IPS DF 6.9 (cell line): Measurements from ENCODE around the gene DHX57.
A peak's percentile ranks its signal among the peaks of the same experiment; 100 is the strongest.
"Not testable (repeated sequence)": the region's sequence is repeated elsewhere in the genome, so short reads cannot be mapped to it uniquely, and the experiment has no call there.

ENCODE experiments used
- DNase-seq: peaks from one replicate; pipeline ENCODE4 v3.0.0-alpha.2; 2013; ENCODE audit warnings: low read depth, low spot score
- H3K27ac ChIP-seq: one replicate; pipeline ENCODE4 v1.5.1; 2013; ENCODE audit warnings: low read length, control low read depth
- H3K27me3 ChIP-seq: 2 replicates; pipeline ENCODE4 v1.6.1; 2013; ENCODE audit warnings: mild to moderate bottlenecking, low read length; ENCODE audit not compliant: control insufficient read depth, insufficient read depth
- H3K36me3 ChIP-seq: 2 replicates; pipeline ENCODE4 v1.6.1; 2013; ENCODE audit warnings: low read length; ENCODE audit not compliant: control insufficient read depth, insufficient read depth
- H3K4me1 ChIP-seq: 2 replicates; pipeline ENCODE4 v1.6.1; 2013; ENCODE audit warnings: low read length; ENCODE audit not compliant: control insufficient read depth, insufficient read depth
- H3K4me3 ChIP-seq: 2 replicates; pipeline ENCODE4 v1.5.1; 2013; ENCODE audit warnings: mild to moderate bottlenecking, low read length
- H3K9me3 ChIP-seq: 2 replicates; pipeline ENCODE4 v1.6.1; 2013; ENCODE audit warnings: low read length, inconsistent platforms; ENCODE audit not compliant: control insufficient read depth, insufficient read depth
- WGBS: extraction: QIAGEN DNeasy Blood & Tissue Kit; methylation state at CpG from one replicate; pipeline ENCODE4 v1.1.7; 2013; ENCODE audit warnings: mixed read lengths, missing lambda C conversion rate; ENCODE audit not compliant: insufficient read length, insufficient coverage; 5-methylcytosine and 5-hydroxymethylcytosine counted together

The DHX57 gene

DNA sequence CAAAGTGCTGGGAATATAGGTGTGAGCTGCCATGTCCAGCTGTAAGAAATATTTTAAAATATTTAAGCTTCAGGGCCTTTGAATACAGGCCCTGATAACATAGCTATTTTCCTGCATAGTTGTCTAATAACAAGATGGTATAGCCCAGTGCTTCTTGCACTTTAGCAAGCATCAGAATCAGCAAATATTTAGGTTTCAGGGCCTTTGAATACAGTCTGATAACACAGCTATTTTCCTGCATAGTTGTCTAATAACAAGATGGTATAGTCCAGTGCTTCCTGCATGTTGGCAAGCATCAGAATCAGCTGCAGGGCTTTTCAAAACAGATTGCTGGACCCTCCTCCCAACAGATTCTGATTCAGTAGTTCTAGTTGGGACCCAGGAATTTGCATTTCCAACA, 92.1 kb downstream of the DHX57 start:
- Histone ChIP-seq H3K4me3 (no peak overlapping the region), H3K27ac (no peak overlapping the region), H3K27me3 (no peaks in the 10 kb centered on the region), H3K9me3 (no peaks in the 10 kb centered on the region), H3K36me3 (no peaks in the 10 kb centered on the region), H3K4me1 (no peaks in the 10 kb centered on the region)
- DNase-seq, result no peak

GRCh38 chr2:38778687-38779082, 97.0 kb downstream of the DHX57 start:
- H3K36me3 ChIP-seq, result no peaks in the 10 kb centered on the region
- no peaks in the 10 kb centered on the region for H3K4me1 ChIP-seq
- no CpG with 5 or more reads among the region's 8 CpGs for WGBS
- H3K9me3 ChIP-seq, result no peaks in the 10 kb centered on the region
- H3K27ac ChIP-seq, result no peak overlapping the region
- DNase-seq, result no peak
- no peaks in the 10 kb centered on the region for H3K27me3 ChIP-seq
- peak overlapping the region; percentile 92 for H3K4me3 ChIP-seq

DNA sequence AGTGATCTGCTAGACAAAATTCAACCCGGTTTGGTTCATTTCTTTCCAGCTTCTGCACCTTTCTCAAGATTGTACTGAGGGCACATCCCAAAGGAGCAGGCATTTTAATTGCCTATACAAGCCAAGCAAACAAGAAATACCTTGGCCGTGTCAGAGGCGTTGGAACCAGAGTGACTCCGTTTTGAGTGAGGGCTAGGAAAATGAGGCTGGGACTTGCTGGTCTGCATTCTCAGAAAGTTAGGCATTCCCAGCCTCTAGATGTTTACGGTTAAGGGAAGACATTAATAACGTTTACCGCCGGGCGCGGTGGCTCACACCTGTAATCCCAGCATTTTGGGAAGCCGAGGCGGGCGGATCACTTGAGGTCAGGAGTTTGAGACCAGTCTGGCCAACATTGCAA, 99.2 kb downstream of the DHX57 start:
- no peaks in the 10 kb centered on the region for H3K4me1 ChIP-seq

DNA sequence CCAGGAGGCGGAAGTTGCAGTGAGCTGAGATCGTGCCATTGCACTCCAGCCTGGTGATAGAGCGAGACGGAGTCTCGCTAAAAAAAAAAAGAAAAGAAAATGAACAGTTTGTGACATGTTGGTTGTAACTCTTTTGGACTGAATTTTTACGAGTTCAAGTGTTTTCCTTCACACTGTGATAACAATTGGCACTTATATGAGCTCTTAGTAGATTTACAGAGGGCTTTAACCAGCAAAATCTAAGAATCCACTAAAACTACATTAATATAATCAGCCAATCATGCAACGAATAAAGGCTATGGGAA, 99.9 kb downstream of the DHX57 start:
- Histone ChIP-seq H3K36me3 (no peaks in the 10 kb centered on the region), H3K9me3 (no peaks in the 10 kb centered on the region), H3K4me1 (no peaks in the 10 kb centered on the region), H3K27ac (no peak overlapping the region), H3K27me3 (no peaks in the 10 kb centered on the region), H3K4me3 (no peak overlapping the region)
- no peak for DNase-seq
- no CpG with 5 or more reads among the region's 7 CpGs for WGBS

More for the DNA sequence above, 99.2 kb downstream of the DHX57 start:
- Histone ChIP-seq H3K36me3 (no peaks in the 10 kb centered on the region), H3K9me3 (no peaks in the 10 kb centered on the region), H3K27me3 (no peaks in the 10 kb centered on the region), H3K27ac (no peak overlapping the region), H3K4me3 (no peak overlapping the region)
- no peak for DNase-seq
- no CpG with 5 or more reads among the region's 13 CpGs for WGBS

DNA sequence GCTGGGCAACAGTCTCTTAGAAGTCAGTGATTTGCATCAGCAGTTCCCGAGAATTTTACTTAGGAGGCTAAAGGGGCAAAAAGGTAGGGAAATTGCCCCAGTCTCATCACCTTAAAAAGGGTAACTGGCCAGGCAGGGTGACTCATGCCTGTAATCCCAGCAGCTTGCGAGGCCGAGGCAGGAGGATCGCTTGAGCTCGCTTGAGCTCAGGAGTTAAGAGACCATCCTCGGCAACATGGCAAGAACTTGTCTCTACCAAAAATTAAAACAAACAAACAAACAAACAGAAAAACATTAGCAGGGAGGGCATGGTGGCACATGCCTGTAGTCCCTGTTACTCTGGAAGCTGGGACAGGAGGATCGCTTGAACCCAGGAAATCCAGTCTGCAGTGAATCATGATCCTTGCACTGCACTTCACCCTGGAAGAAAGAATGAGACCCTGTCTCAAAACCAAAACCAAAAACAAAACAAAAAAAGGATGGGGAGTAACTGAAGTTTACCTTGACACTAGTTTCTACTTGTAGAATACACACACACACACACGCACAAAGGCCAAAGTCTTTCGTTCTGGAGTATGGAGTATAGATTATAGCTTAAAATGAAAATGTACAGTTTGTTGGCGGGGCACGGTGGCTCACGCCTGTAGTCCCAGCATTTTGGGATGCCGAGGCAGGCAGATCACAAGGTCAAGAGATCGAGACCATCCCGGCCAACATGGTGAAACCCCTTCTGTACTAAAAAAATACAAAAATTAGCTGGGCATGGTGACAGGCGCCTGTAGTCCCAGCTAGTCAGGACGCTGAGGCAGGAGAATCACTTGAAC, 100.4 kb downstream of the DHX57 start:
- WGBS, result no CpG with 5 or more reads among the region's 17 CpGs
- Histone ChIP-seq H3K9me3 (no peaks in the 10 kb centered on the region), H3K4me3 (no peak overlapping the region), H3K4me1 (no peaks in the 10 kb centered on the region), H3K27ac (no peak overlapping the region), H3K27me3 (no peaks in the 10 kb centered on the region), H3K36me3 (no peaks in the 10 kb centered on the region)
- no peak for DNase-seq

- Histone ChIP-seq H3K36me3 (no peaks in the 10 kb centered on the region), H3K4me1 (no peaks in the 10 kb centered on the region), H3K4me3 (no peak overlapping the region), H3K27ac (no peak overlapping the region), H3K9me3 (no peaks in the 10 kb centered on the region), H3K27me3 (no peaks in the 10 kb centered on the region)
- no CpG with 5 or more reads among the region's 5 CpGs for WGBS
- no peak for DNase-seq
Measured at GRCh38 chr2:38771632-38772031, 104.1 kb downstream of the DHX57 start.

DNA sequence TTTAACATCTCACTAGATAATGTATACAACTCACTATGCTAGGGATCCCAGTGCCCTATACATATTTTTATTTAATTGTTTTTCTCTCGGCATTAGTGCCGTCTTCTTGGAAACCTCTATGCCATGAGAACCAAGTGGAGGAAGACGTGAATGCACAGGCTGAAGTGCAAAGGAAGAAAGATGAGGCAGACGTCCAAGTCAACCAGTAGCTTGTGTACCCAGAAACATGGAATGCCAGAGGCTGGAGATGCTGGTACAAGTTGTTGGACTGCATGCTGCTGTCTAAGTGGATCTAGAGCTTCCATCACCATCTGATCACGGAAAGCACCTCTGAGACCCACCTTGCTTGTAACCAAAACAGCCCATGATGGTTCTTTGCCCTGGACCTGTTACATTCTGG, 110.2 kb downstream of the DHX57 start:
- no peak for DNase-seq
- Histone ChIP-seq H3K4me3 (no peak overlapping the region), H3K36me3 (no peaks in the 10 kb centered on the region), H3K27me3 (no peaks in the 10 kb centered on the region), H3K9me3 (no peaks in the 10 kb centered on the region), H3K27ac (no peak overlapping the region), H3K4me1 (no peaks in the 10 kb centered on the region)
- no CpG with 5 or more reads among the region's 5 CpGs for WGBS

- Histone ChIP-seq H3K27ac (no peak overlapping the region), H3K36me3 (no peaks in the 10 kb centered on the region)
- WGBS, result no CpG with 5 or more reads among the region's 4 CpGs
Measured at GRCh38 chr2:38765149-38765548, 110.6 kb downstream of the DHX57 start.

DNA sequence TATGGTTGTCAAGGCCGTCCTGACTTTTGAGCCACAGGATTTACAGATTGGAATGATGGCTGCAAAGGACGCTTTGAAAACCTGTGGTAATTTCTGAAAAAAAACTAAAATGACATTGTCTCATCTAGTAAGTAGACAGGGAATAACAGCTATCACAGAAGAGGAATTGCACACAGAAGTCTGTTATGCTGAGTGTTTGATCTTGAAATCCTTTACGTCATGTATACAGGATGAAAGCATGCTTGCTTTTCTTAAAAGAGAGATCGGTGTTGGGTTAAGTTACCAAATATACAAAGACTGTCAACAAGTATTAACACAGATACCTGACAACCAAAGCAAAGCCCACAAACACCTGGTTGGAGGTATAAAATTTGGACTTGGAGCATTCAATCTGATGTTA, 112.0 kb downstream of the DHX57 start:
- DNase-seq, result no peak
- WGBS, result no CpG with 5 or more reads among the region's 4 CpGs
- Histone ChIP-seq H3K9me3 (no peaks in the 10 kb centered on the region), H3K27ac (no peak overlapping the region), H3K36me3 (no peaks in the 10 kb centered on the region), H3K27me3 (no peaks in the 10 kb centered on the region), H3K4me1 (no peaks in the 10 kb centered on the region), H3K4me3 (no peak overlapping the region)

More at GRCh38 chr2:38765149-38765548, 110.6 kb downstream of the DHX57 start:
- DNase-seq, result no peak
- H3K4me3 ChIP-seq, result no peak overlapping the region
- H3K9me3 ChIP-seq, result no peaks in the 10 kb centered on the region
- H3K27me3 ChIP-seq, result no peaks in the 10 kb centered on the region
- H3K4me1 ChIP-seq, result no peaks in the 10 kb centered on the region

DNA sequence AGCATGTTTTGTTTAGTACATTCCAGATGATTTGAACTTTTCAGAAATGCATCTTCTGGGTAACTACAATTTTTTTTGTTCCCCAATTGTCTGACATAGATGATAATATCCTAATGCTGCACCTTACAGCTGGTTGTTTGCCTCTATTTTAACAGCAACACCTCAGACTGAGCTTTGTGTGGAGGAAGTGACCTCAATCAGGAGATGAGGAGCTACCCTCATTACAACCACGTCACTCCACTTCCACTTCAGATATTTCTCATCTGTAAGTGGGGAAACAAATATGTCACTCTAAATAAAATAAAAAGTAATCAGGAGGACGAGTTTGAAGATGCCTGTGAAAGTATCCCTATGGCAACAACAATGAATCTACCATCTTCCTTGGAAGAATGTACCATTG, 112.5 kb downstream of the DHX57 start:
- H3K4me1 ChIP-seq, result no peaks in the 10 kb centered on the region
- no CpG with 5 or more reads among the region's 2 CpGs for WGBS

GRCh38 chr2:38755891-38756290, 119.8 kb downstream of the DHX57 start:
- not testable (repeated sequence) for H3K9me3 ChIP-seq, H3K27me3 ChIP-seq, H3K4me1 ChIP-seq, H3K36me3 ChIP-seq, H3K27ac ChIP-seq, H3K4me3 ChIP-seq, DNase-seq
- WGBS, result no CpG with 5 or more reads among the region's 31 CpGs

More for the DNA sequence above, 112.5 kb downstream of the DHX57 start:
- no peaks in the 10 kb centered on the region for H3K27me3 ChIP-seq
- no peaks in the 10 kb centered on the region for H3K36me3 ChIP-seq
- no peak overlapping the region for H3K4me3 ChIP-seq
- H3K27ac ChIP-seq, result no peak overlapping the region
- no peaks in the 10 kb centered on the region for H3K9me3 ChIP-seq
- DNase-seq, result no peak
